ENCODE results near the gene SCD.
"Not testable (repeated sequence)": the region's sequence is repeated elsewhere in the genome, so short reads cannot be mapped to it uniquely, and the experiment has no call there.

The SCD gene

DNA sequence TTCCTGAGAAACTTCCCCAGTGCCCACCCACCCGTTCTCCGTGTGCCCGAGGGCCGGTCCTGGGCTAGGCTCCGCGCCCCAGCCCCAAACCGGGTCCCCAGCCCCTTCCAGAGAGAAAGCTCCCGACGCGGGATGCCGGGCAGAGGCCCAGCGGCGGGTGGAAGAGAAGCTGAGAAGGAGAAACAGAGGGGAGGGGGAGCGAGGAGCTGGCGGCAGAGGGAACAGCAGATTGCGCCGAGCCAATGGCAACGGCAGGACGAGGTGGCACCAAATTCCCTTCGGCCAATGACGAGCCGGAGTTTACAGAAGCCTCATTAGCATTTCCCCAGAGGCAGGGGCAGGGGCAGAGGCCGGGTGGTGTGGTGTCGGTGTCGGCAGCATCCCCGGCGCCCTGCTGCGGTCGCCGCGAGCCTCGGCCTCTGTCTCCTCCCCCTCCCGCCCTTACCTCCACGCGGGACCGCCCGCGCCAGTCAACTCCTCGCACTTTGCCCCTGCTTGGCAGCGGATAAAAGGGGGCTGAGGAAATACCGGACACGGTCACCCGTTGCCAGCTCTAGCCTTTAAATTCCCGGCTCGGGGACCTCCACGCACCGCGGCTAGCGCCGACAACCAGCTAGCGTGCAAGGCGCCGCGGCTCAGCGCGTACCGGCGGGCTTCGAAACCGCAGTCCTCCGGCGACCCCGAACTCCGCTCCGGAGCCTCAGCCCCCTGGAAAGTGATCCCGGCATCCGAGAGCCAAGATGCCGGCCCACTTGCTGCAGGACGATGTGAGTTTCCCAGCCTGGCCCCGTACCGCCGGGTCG, at the start of gene SCD:
Gene SCD (plus strand): TSS at position 469 of the 803 bp plus-strand sequence. CDS start 272 bp downstream, at position 741.
- DNase-seq (ENCODE audit: low spot score), result peak; percentile 96

DNA sequence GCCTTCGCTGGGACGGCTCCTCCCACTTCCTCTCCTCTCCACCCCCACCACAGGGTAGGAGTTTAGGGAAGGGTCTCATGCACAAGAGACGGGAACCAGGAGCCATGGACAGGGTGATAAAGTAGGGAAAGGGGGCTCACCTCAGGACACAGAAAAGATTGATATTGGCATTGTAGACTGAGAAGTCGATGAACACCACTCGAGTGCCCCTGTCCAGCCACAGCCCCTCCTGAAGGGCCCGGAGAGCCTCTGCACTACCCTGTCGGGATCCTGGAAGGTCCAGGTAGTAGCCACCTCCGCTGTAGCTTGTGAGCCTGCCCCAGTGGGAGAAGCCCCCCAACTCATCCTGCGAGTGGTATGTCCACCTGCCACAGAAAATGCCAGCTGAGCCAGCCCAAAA, 49.8 kb upstream of the SCD start:
- no peak for DNase-seq (ENCODE audit: low spot score)

DNA sequence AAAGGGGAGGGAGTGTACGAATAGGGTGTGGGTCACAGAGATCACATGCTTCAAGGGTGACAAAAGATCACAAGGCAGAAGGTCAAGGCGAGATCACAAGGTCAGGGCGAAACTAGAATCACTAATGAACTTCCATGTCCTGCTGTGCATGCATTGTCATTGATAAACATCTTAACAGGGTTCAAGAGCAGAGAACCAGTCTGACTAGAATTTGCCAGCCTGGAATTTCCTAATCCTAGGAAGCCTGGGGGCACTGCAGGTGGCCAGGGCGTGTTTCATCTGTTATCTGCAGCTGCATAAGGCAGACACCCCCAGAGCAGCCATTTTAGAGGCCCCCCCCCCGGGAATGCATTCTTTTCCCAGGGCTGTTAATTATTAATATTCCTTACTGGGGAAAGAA, 45.9 kb upstream of the SCD start:
- DNase-seq (ENCODE audit: low spot score), result not testable (repeated sequence)

DNA sequence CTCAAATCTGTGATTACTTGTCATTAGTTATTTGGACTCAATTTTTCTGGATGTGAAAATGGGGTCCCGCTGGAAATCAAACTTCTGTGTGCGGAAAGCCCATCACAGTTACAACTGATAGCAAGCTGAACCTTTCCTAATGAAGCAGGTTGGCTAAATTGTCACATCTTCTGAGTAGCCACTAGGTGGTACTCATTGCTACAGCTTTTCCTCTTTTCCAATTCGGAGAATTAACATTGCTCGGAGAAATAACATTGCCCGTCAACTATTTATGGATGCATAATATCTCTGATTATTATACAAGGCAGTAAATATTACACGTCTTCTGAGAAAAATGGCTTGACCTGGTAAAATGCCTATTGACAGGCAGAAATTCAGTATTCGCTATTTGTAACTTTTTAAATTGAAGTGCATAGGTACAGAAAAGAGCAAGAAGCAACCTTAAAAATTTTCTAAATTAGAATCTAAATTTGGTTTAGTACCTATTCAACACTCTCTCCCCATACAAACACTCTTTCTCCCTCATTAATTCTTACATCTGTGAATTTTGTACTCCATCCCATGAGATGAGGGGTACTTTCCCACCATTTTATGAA, 43.2 kb upstream of the SCD start:
- no peak for DNase-seq (ENCODE audit: low spot score)

DNA sequence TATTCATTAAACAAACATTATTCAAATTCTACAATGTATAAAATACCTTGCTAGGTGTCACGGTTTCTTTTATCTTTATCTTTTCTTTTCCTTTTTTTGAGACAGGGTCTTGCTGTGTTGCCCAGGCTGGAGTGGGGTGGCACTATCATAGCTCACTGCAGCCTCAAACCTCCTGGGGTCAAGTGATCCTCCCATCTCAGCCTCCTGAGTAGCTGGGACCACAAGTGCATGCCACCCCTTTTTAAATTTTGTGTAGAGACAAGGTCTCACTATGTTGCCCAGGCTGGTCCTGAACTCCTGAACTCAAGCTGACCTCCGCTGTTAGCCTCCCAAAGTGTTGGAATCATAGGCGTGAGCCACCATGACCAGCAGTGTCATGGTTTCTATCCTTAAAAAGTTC, 42.6 kb upstream of the SCD start:
- DNase-seq (ENCODE audit: low spot score), result no peak

DNA sequence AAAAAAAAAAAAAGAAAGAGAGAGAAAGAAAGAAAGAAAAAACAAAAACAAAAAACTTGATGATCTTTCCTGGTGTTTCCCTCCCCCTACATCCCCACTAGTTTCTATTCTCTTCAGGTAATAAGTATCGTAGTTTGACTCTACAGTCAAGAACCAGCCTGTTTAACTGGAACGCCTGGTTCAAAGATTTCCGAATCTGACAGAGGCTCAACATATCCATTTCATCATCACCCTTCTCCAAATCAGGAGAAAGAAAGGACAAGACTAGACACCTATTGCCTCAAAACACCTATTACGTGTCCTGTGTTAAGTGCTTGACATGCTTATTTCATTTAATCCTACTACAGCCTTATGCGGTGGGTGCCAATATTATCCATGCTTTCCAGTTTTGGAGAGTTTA, 40.2 kb upstream of the SCD start:
- DNase-seq (ENCODE audit: low spot score), result no peak

DNA sequence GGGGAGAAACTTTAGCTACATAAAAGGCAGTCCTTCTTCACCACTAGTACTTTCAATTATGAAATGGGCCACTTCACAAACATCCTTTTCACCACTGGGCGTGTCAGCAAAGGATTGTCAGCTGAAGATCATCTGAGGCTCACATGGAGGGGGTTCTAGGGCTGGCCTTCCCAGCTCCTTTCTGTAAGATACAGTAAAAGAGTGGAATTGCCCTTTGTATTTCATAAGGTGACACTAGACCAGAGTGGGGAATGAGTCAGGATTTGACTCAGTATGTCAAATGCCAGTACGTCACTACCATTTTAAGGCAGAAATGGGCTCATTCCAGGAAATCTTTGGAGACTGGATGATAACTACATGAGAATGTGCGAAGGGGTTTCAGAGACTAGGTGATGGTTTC, 39.3 kb upstream of the SCD start:
- no peak for DNase-seq (ENCODE audit: low spot score)

DNA sequence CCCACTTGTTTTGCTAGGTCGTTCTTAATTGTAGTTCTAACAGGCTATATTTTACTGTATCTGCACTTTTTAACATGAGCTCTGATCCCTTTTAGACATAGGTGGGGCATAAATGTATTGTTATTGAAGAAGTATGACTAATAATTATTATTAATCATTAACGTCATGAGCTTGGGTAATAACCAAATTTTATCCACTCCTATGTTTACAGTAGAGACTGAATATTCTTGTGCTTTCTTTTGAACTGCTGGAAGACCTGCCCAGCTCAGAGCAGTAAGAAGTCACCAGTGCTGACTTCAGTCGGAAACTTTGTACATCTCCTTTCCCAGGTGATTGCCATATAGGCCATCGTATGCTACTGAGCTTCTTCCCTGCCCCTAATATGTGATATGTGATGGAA, 35.7 kb upstream of the SCD start:
- no peak for DNase-seq (ENCODE audit: low spot score)

DNA sequence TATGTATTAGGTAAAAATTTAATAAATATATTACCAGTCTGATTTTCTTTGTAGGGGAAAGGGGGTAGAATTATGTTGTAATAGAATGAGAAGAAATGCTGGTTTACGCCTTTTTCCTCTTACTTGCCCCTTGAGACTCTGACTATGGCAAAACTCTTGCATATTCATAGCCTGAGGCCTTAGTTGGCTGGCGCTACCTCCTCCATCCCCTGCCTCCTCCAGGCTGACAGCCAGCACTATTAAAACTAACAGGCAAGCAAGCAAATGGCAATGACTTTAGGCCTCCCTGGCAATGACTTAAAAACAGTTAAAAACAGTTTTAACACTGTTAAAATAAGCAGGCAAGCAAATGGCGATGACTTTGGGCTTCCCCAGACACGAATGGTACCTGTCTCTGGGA, 31.4 kb upstream of the SCD start:
- DNase-seq (ENCODE audit: low spot score), result no peak

DNA sequence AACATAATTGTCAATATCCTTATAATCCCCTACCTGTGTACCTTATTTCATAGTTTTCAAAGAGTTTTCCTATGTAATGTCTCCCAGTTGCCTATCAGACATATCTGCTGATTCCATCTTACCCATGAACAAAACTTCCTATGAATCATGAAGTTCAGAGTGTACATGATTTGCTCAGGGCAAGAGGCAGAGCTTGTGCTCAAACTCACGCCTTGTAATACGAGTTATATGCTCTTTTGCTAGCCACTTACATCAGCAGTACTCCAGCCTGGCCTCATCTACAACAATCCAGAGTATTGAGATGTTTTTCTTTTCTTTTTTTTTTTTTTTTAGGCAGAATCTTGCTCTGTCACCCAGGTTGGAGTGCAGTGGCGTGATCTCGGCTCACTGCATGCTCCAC, 28.8 kb upstream of the SCD start:
- no peak for DNase-seq (ENCODE audit: low spot score)

DNA sequence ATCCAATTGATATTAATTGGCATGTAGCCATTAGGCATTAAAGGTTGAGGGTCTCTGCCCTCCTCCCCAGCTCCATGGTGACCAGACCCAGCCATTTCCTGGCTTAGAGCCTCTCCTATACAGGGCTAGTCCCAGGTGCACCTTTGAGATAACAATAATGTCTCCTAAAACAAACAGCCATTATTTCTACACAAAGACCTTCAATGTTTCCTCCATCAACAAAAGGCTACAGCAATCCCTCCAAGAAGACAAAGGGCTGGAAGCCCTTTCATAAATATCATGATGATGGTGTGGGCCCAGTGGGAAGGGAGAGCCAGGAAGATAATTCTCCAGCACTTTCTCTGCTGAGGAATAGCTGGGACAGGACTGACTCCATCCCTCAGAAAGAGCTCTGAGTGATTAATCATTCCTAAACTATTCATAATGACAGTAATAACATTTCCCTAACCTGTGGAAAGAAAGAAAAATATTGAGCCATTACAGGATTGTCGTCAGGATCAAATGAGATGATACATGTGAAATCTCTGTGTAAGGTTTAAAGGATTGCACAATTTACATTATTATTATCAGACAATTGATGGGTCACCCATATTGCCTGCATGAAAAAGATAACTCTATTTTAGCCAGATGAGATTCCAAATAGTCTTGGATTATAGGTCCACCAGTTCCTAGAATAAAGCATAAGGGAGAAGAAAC, 27.2 kb upstream of the SCD start:
- DNase-seq (ENCODE audit: low spot score), result no peak

DNA sequence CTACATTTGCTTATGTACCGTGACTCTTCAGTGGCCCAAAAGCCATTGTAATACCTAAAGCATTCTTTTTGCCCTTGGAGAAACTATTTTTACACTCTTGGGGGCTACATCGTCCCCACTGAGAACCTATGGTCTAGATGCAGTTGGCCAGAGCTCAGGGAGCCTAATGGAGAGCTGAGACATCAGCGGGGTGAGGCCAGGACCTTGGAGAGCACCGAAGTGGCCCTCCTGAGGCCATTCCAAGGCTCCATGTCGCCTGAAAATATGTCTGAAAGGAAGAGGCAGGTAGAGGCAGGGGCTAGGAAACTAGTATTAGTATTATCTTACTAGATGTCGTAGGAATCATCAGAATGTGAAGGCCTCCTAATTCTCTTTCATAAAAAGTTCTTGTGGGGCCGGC, 21.9 kb upstream of the SCD start:
- DNase-seq (ENCODE audit: low spot score), result no peak

DNA sequence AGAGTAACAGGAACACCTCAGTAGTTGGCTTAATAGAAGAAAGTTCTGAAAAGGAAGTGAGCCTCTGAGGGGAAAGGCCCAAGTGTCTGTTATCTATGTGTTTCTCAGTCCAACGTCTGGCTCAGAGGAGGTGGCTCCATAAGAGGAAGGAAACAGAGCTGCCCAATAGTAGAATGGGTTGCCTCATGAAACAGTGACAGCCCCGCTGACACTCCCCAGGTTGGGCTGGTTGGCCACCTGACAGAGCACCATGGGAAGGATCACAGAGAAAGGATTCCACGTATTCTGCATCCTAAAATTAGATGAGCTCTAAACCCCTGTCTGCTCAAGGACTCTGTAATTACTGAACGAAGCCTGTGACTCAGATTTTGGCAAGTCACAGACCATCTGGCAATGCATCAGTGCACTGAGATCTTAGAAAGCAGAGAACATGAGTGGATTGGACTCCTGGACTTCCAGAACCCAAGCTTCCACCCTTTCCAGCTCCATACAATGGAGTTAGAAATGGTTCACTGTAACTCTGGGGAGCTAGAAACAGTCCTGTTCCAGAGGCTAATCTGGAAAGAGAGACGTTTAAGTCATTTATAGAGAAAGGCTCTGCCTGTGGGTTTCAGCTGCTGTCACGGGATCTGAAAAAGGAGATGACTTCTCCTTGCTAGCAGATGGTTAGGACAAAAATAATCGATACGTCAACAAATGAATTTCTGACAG, 19.9 kb upstream of the SCD start:
- no peak for DNase-seq (ENCODE audit: low spot score)

DNA sequence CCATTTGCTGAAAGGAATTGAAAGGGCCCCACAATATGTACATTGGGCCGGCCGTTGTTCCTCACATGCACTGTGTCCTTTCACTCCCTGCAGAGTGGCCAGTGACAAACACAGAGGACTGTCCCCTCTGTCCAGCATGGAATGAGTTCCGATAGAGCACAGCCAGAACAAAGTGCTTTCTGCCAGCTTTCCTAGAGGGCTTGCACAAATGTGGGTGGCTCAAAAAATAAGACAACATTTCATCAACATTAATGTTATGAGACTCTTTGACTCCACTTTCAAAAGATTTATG, 19.4 kb upstream of the SCD start:
- DNase-seq (ENCODE audit: low spot score), result no peak

DNA sequence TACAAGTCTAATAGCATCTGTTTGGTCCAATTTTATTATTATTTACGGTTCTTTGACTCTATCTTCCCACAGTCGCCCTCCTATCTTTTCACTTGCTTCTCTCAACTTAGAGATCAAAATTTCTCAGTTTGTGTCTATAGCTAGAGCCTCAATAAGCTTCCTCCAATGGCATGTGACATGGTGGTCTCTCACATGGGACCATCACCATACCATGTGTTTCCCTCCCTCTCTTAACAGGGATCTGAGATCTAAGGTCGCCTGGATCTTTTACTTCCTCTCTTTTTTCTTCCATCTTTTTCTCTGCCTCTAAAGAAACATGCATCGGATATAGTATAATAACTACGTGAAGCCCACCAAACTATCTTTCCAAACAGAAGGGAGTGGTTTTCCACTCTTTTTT, 18.8 kb upstream of the SCD start:
- no peak for DNase-seq (ENCODE audit: low spot score)

DNA sequence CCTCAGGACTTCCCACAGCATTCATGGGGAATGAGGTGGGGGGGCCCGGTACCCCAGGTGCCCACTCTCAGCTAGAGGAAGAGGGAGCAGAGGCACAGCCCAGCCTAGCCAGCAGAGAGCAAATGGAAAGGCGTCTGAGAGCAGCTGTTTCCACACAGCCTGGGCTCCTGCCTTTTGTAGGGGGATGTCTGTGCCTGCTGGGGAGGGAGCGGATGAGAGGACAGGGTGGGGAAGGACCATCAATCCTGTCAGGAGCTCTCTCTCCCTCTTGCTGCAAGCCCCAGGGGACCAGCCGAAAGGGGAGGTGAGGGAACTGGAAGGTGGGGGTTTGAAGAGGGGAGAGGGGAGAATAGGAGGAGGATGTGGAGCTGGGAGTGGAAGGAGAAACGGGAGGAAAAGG, 17.0 kb upstream of the SCD start, which contains the start of gene PKD2L1:
Gene PKD2L1 (minus strand): TSS at position 150 of the 400 bp plus-strand sequence. CDS start 125 bp downstream, at position 25.
- no peak for DNase-seq (ENCODE audit: low spot score)

DNA sequence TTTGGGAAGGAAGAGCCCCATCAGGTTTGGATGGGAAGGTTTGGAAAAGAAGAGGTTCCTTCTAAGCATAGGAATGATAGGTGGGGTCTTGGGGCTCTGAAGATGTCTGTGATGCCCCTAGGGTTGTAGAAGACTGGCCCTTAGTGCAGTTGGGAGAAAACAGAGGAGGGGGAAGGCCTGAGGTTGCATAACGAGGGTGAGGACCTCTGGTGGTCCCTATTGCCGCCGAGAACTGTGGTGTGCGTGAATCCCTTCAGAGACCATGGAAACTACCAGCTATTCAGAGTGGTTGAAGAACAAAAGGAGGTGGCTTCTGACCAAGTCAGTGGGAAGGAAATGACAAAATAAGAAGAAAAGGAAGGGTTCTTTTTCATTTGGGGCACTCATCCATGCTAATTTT, 13.9 kb upstream of the SCD start:
- no peak for DNase-seq (ENCODE audit: low spot score)

DNA sequence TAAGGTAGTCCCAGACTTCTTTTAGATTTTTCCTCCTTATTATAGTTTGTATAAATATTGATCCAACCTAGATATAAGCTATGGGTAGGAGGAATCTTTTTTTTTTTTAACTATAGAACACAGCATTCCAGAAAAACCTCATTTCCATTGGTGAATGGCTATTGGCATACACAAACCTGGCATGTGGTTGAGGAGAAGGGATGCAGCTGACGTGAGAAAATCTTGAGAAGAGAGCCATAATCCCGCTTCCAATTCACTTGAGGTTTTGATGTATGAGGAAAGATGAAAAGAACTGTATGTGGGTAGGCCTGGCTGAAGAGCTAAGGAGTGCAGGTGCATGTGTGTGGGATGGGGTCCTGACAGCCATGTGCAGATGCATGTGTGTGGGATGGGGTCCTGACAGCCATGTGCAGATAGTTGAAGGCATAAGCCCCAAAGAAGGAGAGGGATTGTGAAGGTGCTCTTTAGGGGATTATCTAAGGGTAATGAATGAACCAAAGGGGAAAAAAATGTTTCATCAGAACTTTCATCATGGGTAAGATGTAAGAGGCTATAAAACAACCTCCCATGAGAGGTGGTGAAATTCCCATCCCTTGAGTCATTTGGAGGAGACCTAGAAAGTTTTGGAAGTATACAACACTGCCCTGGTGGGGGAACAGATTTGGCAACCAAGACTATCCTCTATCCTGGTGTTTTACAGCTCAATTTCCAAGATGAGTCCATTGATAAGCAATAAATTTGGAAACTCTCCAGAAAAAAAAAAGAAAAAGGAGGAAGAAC, 13.2 kb upstream of the SCD start:
- no peak for DNase-seq (ENCODE audit: low spot score)

DNA sequence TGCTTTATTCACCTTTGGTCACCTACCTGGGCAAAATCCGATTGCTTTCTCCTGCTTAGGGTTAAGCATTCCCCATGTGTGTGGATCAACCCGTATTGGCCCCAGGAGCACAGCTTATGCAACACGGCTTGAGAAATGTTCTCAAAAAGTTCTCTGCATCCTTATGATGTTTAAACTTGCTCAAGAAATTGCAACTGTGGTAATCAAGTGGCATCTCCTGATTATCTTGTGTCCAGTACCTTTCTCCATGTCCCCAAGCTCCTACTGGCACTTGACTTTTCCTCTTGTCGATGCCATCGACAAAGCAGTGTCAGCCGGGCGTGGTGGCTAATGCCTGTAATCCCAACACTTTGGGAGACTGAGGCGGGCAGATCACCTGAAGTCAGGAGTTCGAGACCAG, 12.3 kb upstream of the SCD start:
- no peak for DNase-seq (ENCODE audit: low spot score)

DNA sequence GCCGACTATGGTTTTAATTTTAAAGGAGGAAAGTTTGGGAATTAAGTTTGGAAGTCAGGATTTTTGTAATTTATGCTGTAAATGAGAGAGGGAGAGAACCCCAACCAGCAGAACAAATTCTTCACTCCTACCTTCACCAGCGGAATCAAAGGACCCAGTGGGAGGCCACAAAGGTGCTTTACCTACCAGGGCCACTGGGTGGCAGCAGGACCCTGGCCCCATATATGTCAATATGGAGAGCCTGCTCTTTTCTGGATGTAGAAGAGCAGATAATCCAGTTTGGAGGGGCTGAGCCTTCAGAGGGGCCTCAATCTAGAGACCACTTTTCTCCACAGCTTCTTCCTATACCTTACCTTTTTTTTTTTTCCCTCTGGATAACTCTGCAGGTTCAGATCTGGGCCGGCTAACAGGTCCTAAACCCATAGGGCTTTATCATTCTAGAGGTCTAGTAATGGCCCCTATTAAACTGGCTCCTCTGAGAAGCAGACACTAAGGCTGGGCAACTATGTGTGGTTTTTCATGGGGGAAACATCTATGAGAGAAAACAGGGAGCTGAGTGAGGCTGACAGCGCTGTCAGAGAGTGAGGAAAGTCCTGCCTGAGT, 8.5 kb upstream of the SCD start:
- peak; percentile 77 for DNase-seq (ENCODE audit: low spot score)

DNA sequence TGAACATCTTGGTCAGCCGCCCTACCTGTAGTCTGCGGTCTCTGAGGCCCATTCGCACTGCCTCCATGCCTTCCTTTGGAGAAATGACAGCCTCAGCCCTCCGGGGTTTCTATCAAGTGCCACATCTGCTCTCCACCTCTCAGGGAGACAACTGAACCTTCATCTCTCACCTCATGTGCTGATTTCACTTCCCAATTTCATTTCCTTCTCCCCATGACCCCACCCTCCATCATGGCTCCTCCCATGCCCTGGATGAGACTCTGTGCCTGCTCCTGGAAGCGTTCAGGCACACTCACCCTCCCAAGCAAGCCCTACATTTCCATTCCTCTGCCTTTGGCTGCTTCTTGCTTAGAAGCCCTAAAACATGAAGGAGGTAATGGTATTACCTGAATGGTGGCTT, 7.8 kb upstream of the SCD start:
- DNase-seq (ENCODE audit: low spot score), result no peak
